Measurements from ENCODE around the gene IGLL5. TPM values are rescaled to one million over a fixed set of nuclear protein-coding genes. Genes with fewer than 3 reads are reported as not detected.

Gene IGLL5
- polyA plus RNA-seq, 1 of the 3 experiments (the other 2 are of a cell fraction), result not detected

- Histone ChIP-seq H3K79me2 (ENCODE audit: insufficient read depth) (no peaks in the 10 kb centered on the region), H3K36me3 (replicated peaks in 1 of 2; ENCODE audit: control insufficient read depth in 1 of 2, insufficient read depth in 2 of 2, low read length in 1 of 2) (no peaks in the 10 kb centered on the region), H3K9me2 (no peaks in the 10 kb centered on the region), H3K4me1 (ENCODE audit: control insufficient read depth in 1 of 2, insufficient read depth in 2 of 2, low read depth in 1 of 2, low read length in 1 of 2) (no peaks in the 10 kb centered on the region), H3K4me2 (no peak overlapping the region), H4K20me1 (ENCODE audit: insufficient read depth) (no peaks in the 10 kb centered on the region), H3K27me3 (ENCODE audit: insufficient read depth) (no peaks in the 10 kb centered on the region), H3K4me3 (ENCODE audit: low read depth in 2 of 2, low read length in 1 of 2) (no peak overlapping the region), H3K9ac (no peak overlapping the region), H3F3A (replicated peaks; ENCODE audit: insufficient read depth) (no peaks in the 10 kb centered on the region), H2AFZ (ENCODE audit: low read depth) (no peak overlapping the region), H3K27ac (ENCODE audit: low read depth in 2 of 2, low read length in 1 of 2) (no peak overlapping the region), H3K9me3 (no peaks in the 10 kb centered on the region)
- ChIA-PET POLR2A (no interaction called here), CTCF (interaction anchor here (0.8 to 3.3 kb wide), 9 partner anchors 9 to 84 kb away, joined by 3 to 16 read pairs (median 4); no protein-coding TSS in a partner anchor)
- TF ChIP-seq USF2 (IDR thresholded peaks at IDR 0.05; ENCODE audit: borderline replicate concordance, low read depth, low read length) (no peak), USF1 (IDR thresholded peaks at IDR 0.05; ENCODE audit: borderline replicate concordance, low read depth) (no peak), NFIC (IDR thresholded peaks at IDR 0.05; ENCODE audit: borderline replicate concordance) (no peak), RFX5 (IDR thresholded peaks at IDR 0.05; ENCODE audit: low read length) (no peak), REST (IDR thresholded peaks at IDR 0.05; ENCODE audit: low read depth, low read length) (no peak), RCOR1 (IDR thresholded peaks at IDR 0.05; ENCODE audit: low read length) (no peak), TAF1 (IDR thresholded peaks at IDR 0.05; ENCODE audit: borderline replicate concordance, low read depth, low read length) (no peak), FOSL2 (IDR thresholded peaks at IDR 0.05; ENCODE audit: borderline replicate concordance, low read depth) (no peak), ELF1 (IDR thresholded peaks at IDR 0.05) (no peak), JUND (IDR thresholded peaks at IDR 0.05) (no peak), CHD2 (IDR thresholded peaks at IDR 0.05; ENCODE audit: low read length, partially characterized antibody) (no peak), POLR2AphosphoS5 (IDR thresholded peaks at IDR 0.05; ENCODE audit: low read depth, low read length) (no peak), GABPA (IDR thresholded peaks at IDR 0.05; ENCODE audit: low read depth) (no peak), YY1 (IDR thresholded peaks at IDR 0.05; ENCODE audit: low read depth) (no peak)
- 12% methylated on average over 6 of the region's 10 CpGs for WGBS (ENCODE audit: low lambda C conversion rate)
- no peak for DNase-seq
These were observed 15.9 kb upstream of the IGLL5 start for GRCh38 chr22:22871536-22872278.

Measured in SK-N-SH (cell line).